HG03280 (cell line): Measurements from ENCODE around the gene ZKSCAN1.
"Not testable (repeated sequence)": the region's sequence is repeated elsewhere in the genome, so short reads cannot be mapped to it uniquely, and the experiment has no call there.

Source experiments
- ATAC-seq: cut with Tn5 transposase; IDR thresholded peaks from one replicate; pipeline ENCODE4 v1.9.1; 2021; ENCODE audit warnings: mild to moderate bottlenecking, moderate library complexity; ENCODE audit not compliant: unreplicated experiment

ZKSCAN1 gene

GRCh38 chr7:100015232-100016214, at the start of gene ZKSCAN1:
ZKSCAN1 (plus strand) TSS chr7:100015596; CDS start chr7:100023507, 7,911 bp downstream.
- peak; percentile 97 for ATAC-seq

DNA sequence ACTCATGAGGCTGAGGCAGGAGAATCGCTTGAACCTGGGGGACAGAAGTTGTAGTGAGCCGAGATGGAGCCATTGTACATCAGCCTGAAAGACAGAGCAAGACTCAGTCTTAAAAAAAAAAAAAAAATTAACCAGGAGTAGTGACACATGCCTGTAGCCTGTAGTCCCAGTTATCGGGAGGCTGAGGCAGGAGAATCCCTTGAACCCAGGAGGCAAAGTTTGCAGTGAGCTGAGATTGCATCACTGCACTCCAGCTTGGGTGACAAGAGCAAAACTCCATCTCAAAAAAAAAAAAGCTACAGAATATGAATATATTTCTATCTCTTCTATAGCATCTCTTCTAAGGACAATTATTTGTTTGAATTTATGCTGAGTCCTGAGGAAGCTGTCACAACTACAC, 46.1 kb upstream of the ZKSCAN1 start:
- ATAC-seq, result no peak

DNA sequence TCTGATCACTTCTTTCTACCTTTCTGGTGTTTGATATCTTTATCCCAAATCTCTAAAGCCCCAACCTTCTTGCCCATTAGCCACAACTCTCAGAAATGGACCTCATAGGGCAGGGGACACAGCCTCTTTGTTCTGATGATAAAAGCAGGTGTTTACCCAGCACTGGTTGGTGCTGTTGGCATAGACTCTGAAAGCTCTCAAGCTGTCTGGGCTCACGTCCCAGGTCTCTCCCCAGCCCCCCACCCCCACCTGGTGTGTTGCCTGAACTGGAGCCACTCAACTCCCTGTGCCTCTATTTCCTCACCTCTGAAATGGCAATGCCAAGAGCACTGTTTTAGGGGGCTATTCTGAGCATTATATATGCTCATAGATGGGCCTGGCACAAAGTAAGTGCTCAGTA, 45.6 kb upstream of the ZKSCAN1 start:
- not testable (repeated sequence) for ATAC-seq

- ATAC-seq, result no peak
These were observed 44.2 kb upstream of the ZKSCAN1 start for GRCh38 chr7:99971242-99971641.

GRCh38 chr7:99973817-99974216, 41.6 kb upstream of the ZKSCAN1 start:
- not testable (repeated sequence) for ATAC-seq

GRCh38 chr7:99974681-99975080, 40.7 kb upstream of the ZKSCAN1 start:
- ATAC-seq, result no peak

GRCh38 chr7:99975782-99976521, 39.4 kb upstream of the ZKSCAN1 start, which contains the start of gene AZGP1:
AZGP1 (minus strand) TSS chr7:99976031; CDS start chr7:99976020, 11 bp downstream.
- ATAC-seq, result no peak

DNA sequence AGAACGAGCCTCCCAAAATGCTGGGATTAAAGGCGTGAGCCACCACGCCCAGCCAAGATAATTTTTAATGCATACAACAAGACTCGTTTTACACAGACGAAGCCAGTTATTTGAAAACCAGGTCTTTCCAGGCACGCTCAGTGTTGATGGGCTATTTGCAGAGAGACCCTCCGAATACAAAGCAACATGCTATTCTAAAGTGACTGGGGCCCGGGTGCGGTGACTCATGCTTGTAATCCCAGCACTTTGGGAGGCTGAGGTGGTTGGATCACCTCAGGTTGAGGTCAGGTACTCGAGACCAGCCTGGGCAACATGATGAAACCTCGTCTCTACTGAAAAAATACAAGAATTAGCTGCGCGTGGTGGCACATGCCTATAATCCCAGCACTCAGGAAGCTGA, 38.8 kb upstream of the ZKSCAN1 start:
- no peak for ATAC-seq

DNA sequence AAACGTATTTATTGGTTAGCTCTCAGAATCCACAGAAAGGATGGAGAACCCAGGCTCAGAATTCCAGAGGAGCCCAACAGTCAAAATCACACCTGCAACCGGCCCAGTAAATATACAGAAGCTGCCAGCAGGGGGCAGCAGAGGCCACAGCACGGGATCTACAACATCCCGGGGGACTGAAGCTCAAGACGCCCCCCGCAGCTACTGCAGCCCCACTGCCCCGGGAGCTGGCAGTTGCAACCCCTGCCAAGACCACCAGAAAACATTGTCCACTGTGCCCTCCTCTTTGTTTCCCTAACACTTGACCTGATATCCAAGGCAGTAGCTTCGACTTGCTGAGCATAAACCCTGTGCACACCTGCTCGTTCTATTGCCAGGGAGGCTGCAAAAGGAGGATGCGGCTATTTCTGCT, 35.6 kb upstream of the ZKSCAN1 start:
- ATAC-seq, result peak; percentile 55

DNA sequence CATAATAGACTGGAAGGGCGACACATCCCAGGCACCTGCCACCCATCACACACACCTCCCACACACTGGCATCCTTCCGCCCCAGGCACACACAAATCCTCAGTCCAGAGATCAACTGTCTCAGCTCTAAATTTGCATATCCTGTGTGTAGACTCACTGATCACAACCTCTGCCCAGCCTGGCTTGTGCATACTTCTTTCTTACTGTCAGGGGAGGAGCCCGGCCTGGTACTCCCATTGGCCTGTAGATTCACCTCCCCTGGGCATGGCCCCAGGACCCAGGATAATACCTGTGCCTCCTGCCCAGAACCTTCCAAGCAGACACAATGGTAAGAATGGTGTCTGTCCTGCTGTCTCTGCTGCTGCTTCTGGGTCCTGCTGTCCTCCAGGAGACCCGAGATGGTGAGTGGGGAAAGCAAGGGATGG, 34.9 kb upstream of the ZKSCAN1 start:
- not testable (repeated sequence) for ATAC-seq

GRCh38 chr7:99981066-99981465, 34.3 kb upstream of the ZKSCAN1 start:
- not testable (repeated sequence) for ATAC-seq

DNA sequence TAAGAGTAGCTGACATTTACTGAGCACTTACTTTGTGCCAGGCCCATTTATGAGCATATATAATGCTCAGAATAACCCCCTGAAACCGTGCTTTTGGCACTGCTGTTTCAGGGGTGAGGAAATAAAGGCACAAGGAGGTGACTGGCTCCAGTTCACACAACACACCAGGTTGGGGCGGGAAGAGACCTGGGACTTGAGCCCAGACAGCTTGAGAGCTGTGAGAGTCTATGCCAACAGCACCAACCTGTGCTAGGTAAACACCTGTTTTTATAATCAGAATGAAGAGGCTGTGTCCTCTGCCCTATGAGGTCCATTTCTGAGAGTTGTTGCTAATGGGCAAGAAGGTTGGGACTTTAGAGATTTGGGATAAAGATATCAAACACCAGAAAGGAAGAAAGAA, 30.8 kb upstream of the ZKSCAN1 start:
- no peak for ATAC-seq

DNA sequence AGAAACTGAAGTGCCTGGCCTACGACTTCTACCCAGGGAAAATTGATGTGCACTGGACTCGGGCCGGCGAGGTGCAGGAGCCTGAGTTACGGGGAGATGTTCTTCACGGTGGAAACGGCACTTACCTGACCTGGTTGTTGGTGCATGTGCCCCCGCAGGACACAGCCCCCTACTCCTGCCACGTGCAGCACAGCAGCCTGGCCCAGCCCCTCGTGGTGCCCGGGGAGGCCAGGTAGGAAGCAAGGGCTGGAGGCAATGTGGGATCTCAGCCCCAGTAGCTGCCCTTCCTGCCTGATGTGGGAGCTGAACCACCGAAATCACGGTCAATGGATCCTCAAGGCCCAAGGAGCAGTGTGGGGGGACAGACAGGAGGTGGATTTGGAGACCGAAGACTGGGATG, 28.1 kb upstream of the ZKSCAN1 start:
- ATAC-seq, result not testable (repeated sequence)

DNA sequence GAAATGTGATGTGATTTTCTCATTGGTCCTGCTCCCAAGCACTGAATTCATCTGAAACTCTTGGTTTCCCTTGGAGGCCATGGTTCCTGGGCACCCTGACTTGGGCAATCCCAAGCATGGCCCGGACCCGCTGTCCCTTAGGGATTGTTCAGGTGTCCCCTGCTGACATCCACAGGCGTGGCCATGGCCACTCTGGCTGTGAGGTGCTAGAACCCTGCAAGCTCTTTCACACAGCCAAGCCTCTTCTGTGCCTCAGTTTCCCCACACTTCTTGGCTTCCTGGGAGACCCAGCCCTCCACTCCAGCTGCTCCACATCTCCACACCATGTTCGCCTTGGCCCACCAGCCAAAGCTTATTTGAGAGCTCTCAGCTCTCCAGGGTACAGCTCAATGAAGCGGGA, 27.6 kb upstream of the ZKSCAN1 start:
- no peak for ATAC-seq

DNA sequence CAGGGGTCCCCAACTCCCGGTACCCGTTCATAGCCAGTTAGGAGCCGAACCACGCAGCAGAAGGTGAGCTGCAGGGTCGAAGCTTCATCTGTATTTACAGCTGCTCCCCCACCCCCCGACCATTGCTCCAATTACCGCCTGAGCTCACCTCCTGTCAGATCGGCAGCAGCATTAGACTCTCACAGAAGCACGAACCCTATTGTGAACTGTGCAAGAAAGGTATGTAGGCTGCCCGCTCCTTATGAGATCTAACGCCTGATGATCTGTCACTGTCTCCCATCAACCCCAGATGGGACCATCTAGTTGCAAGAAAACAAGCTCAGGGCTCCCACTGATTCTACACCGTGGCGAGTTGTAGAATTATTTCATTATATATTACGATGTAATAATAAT, 24.9 kb upstream of the ZKSCAN1 start:
- no peak for ATAC-seq

GRCh38 chr7:99991543-99991942, 23.9 kb upstream of the ZKSCAN1 start:
- not testable (repeated sequence) for ATAC-seq

GRCh38 chr7:99992330-99993038, 22.9 kb upstream of the ZKSCAN1 start:
- ATAC-seq, result no peak

- ATAC-seq, result no peak
These were observed 20.6 kb upstream of the ZKSCAN1 start for GRCh38 chr7:99994819-99995218.

GRCh38 chr7:99996755-99997544, 18.4 kb upstream of the ZKSCAN1 start:
- ATAC-seq, result no peak

- ATAC-seq, result peak; percentile 52
These were observed 17.8 kb upstream of the ZKSCAN1 start for GRCh38 chr7:99997545-99998137.
